B cell (primary cell): ENCODE data around the gene KHK.

Source experiments
- EZH2 ChIP-seq: IDR thresholded peaks from 2 replicates; pipeline ENCODE4 v1.6.1; 2012; ENCODE audit warnings: borderline replicate concordance, low read depth, mild to moderate bottlenecking, moderate library complexity, low read length; ENCODE audit not compliant: insufficient read depth, poor library complexity, severe bottlenecking
- TF ChIP-seq, protein P1 (sequence below): fragments of 200-600 bp; IDR thresholded peaks from one replicate; pipeline ENCODE4 v1.8.0; 2022; ENCODE audit warnings: antibody characterized with exemption, mild to moderate bottlenecking

DNA sequence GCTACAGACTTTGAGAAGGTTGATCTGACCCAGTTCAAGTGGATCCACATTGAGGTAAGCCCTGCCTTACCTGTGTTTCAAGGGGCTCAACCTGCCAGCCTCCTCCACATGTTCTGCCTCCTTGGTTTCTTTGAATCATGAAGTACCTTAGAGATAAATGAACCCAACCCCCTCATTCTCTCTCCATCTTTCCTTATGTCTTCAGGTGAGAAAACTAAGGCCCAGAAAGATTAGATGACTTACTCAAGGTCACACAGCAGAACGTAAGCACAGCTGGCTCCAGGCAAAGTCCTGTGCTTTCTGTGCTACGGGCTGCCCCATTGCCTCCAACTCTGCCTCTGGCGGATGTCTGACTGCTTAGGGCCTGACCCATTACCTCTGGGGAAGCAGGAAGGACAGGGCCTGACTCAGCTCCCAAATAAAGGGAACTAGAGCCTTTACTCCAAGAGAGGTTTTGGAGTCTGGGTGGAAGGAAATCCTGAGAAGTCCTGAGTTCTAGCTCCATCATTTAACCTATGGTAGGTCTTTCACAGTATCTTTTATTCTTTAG lies 10.3 kb downstream of the KHK start:
- TF ChIP-seq, protein P1, sequence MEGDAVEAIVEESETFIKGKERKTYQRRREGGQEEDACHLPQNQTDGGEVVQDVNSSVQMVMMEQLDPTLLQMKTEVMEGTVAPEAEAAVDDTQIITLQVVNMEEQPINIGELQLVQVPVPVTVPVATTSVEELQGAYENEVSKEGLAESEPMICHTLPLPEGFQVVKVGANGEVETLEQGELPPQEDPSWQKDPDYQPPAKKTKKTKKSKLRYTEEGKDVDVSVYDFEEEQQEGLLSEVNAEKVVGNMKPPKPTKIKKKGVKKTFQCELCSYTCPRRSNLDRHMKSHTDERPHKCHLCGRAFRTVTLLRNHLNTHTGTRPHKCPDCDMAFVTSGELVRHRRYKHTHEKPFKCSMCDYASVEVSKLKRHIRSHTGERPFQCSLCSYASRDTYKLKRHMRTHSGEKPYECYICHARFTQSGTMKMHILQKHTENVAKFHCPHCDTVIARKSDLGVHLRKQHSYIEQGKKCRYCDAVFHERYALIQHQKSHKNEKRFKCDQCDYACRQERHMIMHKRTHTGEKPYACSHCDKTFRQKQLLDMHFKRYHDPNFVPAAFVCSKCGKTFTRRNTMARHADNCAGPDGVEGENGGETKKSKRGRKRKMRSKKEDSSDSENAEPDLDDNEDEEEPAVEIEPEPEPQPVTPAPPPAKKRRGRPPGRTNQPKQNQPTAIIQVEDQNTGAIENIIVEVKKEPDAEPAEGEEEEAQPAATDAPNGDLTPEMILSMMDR: no peak
- no peak for TF ChIP-seq EZH2
